Pancreas (tissue), 10 donors: ENCODE data around the gene TET2. TPM values are rescaled to one million over a fixed set of nuclear protein-coding genes. Genes with fewer than 3 reads are reported as not detected.
A peak's percentile ranks its signal among the peaks of the same experiment; 100 is the strongest.

ENCODE experiments used
- ATAC-seq, 4 donors: fragments of 200-7000 bp; cut with Tn5 transposase; one replicate each; pipeline versions ENCODE4 v1.8.0 to v1.9.1; 2020; ENCODE audit warnings: mild to moderate bottlenecking in 4 of 4, moderate library complexity in 4 of 4
- DNase-seq, 6 donors: peaks; one replicate each; pipeline ENCODE4 v3.0.0-alpha.2; 2020
- FAIRE-seq: peaks from 2 replicates; lab custom pipeline; 2012; peaks lifted over from hg19 to GRCh38; lab: Jason Lieb, UNC
- H3K27ac ChIP-seq, 4 donors: fragments of 200-600 bp; sonication (generic); 1 replicate in 3 of 4; 2 replicates in 1 of 4; pipeline versions ENCODE4 v1.5.0 to v1.8.0; 2020
- H3K27me3 ChIP-seq, 4 donors: fragments of 200-600 bp; one replicate each; pipeline ENCODE4 v1.8.0; 2021
- H3K36me3 ChIP-seq, 3 donors: fragments of 200-600 bp; sonication (generic) in 1 of 3; one replicate each; pipeline versions ENCODE4 v1.5.0 to v1.8.0; 2020 to 2021
- H3K4me1 ChIP-seq, 3 donors: fragments of 200-600 bp; one replicate each; pipeline ENCODE4 v1.8.0; 2021
- H3K4me3 ChIP-seq, 4 donors: fragments of 200-600 bp; sonication (generic) in 2 of 4; one replicate each; pipeline versions ENCODE4 v1.5.0 to v1.8.0; 2020 to 2021
- H3K9me3 ChIP-seq, 4 donors: fragments of 200-600 bp; one replicate each; pipeline ENCODE4 v1.8.0; 2021
- WGBS, 2 donors: extraction: QIAGEN DNeasy Blood & Tissue Kit; methylation state at CpG; one replicate each; pipeline ENCODE4 v1.1.7; 2013; 5-methylcytosine and 5-hydroxymethylcytosine counted together
- intact Hi-C, 3 donors: fragments of 100-400 bp; cut with DNase I; formaldehyde crosslinking; loops; one replicate each; pipeline versions ENCODE4 v1.11.1 to v1.14.2; 2022
- polyA plus RNA-seq, 2 donors: library from polyadenylated mRNA; stranded (reverse); fragments of 200-250 nt; gene quantifications; one replicate each; pipeline ENCODE4 v1.2.3, GENCODE V29; 2013
- total RNA-seq, 6 donors: library from RNA; stranded (reverse); fragmentation: NEBNext Ultra II Directional in 4 of 6; extraction: Animal tissue kit (Norgen Biotek cat#: 25700) in 4 of 6; gene quantifications; one replicate each; pipeline versions ENCODE4 v1.2.1 to v1.2.4, GENCODE V29; 2021 to 2023
- TF ChIP-seq, protein P1 (sequence below), 4 donors: fragments of 200-600 bp; sonication (generic) in 3 of 4; IDR thresholded peaks; one replicate each; pipeline versions ENCODE4 v1.5.0 to v1.8.0; 2021; ENCODE audit warnings: antibody characterized with exemption in 4 of 4
- donor health status: healthy with polysubstance abuse.
- donor health status: DM: no; HTN: no; CAD: no; lungs with moderate emphysema.
- donor health status: DM: no; HTN: no; CAD: no.
- donor health status: control.
- donor health status: control.
- donor health status: Bipolar disorder and iron deficiency.
- donor health status: DM: yes; HTN: yes; CAD: no.
- donor health status: DM: no; HTN: no; CAD: no.
- donor health status: DM: no; HTN: no; CAD: no.
- donor health status: DM: yes; HTN: yes; CAD: no.

TET2 gene
- total and polyA plus RNA-seq, 8 donors = 2.5 to 16.5 (median 7.4) TPM

GRCh38 chr4:105257817-105258495 lies 111.3 kb downstream of the TET2 start:
- H3K4me3 ChIP-seq = no peak overlapping the region
- intact Hi-C loops = no loop called here
- no peak overlapping the region for H3K27ac ChIP-seq
- no peaks in the 10 kb centered on the region for H3K9me3 ChIP-seq
- DNase-seq (no peak), ATAC-seq (no peak), FAIRE-seq (no peak)
- H3K36me3 ChIP-seq = peaks cover 0 to 11% (median 3%) of the 10 kb centered on the region in 3 donors
- H3K27me3 ChIP-seq = no peaks in the 10 kb centered on the region
- H3K4me1 ChIP-seq = no peaks in the 10 kb centered on the region
- TF ChIP-seq, protein P1, sequence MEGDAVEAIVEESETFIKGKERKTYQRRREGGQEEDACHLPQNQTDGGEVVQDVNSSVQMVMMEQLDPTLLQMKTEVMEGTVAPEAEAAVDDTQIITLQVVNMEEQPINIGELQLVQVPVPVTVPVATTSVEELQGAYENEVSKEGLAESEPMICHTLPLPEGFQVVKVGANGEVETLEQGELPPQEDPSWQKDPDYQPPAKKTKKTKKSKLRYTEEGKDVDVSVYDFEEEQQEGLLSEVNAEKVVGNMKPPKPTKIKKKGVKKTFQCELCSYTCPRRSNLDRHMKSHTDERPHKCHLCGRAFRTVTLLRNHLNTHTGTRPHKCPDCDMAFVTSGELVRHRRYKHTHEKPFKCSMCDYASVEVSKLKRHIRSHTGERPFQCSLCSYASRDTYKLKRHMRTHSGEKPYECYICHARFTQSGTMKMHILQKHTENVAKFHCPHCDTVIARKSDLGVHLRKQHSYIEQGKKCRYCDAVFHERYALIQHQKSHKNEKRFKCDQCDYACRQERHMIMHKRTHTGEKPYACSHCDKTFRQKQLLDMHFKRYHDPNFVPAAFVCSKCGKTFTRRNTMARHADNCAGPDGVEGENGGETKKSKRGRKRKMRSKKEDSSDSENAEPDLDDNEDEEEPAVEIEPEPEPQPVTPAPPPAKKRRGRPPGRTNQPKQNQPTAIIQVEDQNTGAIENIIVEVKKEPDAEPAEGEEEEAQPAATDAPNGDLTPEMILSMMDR (IDR thresholded peaks at IDR 0.05) = no peak
- WGBS, 2 donors = 98% methylated on average over 1 of the region's 1 CpG

DNA sequence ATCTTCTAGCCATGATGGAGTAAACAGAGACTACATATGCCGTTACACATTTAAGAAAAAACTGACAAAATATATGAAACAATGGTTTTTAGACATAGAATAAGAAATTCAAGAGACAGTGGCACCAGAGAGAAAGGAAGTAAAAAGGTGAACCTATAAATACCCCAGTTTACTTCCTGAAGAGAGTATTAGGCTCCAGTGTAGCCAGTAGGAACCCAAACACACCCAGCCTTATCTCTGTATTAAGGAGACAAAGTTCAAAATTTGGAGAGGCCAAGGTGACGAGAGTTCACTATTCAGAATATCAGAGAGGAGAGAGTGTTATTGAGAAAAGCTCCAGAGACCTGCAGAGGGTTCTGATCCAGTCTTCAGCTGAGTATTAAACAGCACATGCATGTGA lies 119.0 kb downstream of the TET2 start:
- Histone ChIP-seq H3K27ac (no peak overlapping the region), H3K4me1 (no peaks in the 10 kb centered on the region), H3K4me3 (no peak overlapping the region), H3K36me3 (peaks cover 0 to 22% (median 7%) of the 10 kb centered on the region in 3 donors), H3K9me3 (no peaks in the 10 kb centered on the region), H3K27me3 (no peaks in the 10 kb centered on the region)
- TF ChIP-seq, protein P1 (IDR thresholded peaks at IDR 0.05) = no peak
- DNase-seq (no peak), FAIRE-seq (no peak), ATAC-seq (no peak)
- intact Hi-C loops = no loop called here
- 87 to 90% methylated on average over 2 of the region's 2 CpGs for WGBS, 2 donors

DNA sequence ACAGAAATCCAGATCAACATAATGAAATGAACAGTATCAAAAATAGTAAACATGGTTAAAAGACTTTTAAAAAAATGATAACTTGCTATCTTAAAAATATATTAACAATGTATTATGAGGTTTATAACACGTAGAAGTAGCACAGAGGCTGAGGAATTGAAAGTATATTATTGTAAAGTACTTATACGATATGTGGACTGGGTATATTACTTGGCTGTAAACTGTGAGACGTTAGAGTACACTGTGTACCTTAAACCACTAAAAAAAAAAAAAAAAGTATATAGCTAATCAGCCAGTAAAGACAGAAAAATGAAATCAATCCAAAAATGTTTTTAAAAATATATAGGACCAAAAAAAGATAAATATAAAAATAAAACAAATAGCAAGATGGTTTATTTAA lies 120.6 kb downstream of the TET2 start:
- WGBS, 2 donors = 92 to 96% methylated on average over 3 of the region's 3 CpGs
- Histone ChIP-seq H3K27me3 (no peaks in the 10 kb centered on the region), H3K4me3 (no peak overlapping the region), H3K9me3 (no peaks in the 10 kb centered on the region), H3K4me1 (no peaks in the 10 kb centered on the region), H3K27ac (no peak overlapping the region), H3K36me3 (peaks cover 0 to 28% (median 10%) of the 10 kb centered on the region in 3 donors)
- DNase-seq (no peak), ATAC-seq (no peak), FAIRE-seq (peak; percentile 90)
- TF ChIP-seq, protein P1 (IDR thresholded peaks at IDR 0.05) = no peak
- intact Hi-C loops = no loop called here

GRCh38 chr4:105272002-105272401 lies 125.3 kb downstream of the TET2 start:
- TF ChIP-seq, protein P1 (IDR thresholded peaks at IDR 0.05) = no peak
- peaks cover 0 to 50% (median 15%) of the 10 kb centered on the region in 3 donors for H3K36me3 ChIP-seq
- intact Hi-C loops = no loop called here
- DNase-seq = no peak
- FAIRE-seq = no peak
- ATAC-seq = no peak
- H3K27ac ChIP-seq = no peak overlapping the region
- 91 to 93% methylated on average over 1 of the region's 1 CpG for WGBS, 2 donors
- no peak overlapping the region for H3K4me3 ChIP-seq
- H3K9me3 ChIP-seq = no peaks in the 10 kb centered on the region
- no peaks in the 10 kb centered on the region for H3K4me1 ChIP-seq
- no peaks in the 10 kb centered on the region for H3K27me3 ChIP-seq

GRCh38 chr4:105273230-105273629 lies 126.6 kb downstream of the TET2 start:
- WGBS, 2 donors = 81 to 86% methylated on average over 1 of the region's 1 CpG
- Histone ChIP-seq H3K4me3 (no peak overlapping the region), H3K36me3 (peaks cover 0 to 50% (median 15%) of the 10 kb centered on the region in 3 donors), H3K27me3 (no peaks in the 10 kb centered on the region), H3K9me3 (no peaks in the 10 kb centered on the region), H3K27ac (no peak overlapping the region), H3K4me1 (no peaks in the 10 kb centered on the region)
- ATAC-seq (no peak), DNase-seq (no peak), FAIRE-seq (no peak)
- TF ChIP-seq, protein P1 (IDR thresholded peaks at IDR 0.05) = no peak
- intact Hi-C loops = no loop called here
